HG02588 (cell line): ENCODE measurements around the gene RUNDC1.
"Not testable (repeated sequence)": the region's sequence is repeated elsewhere in the genome, so short reads cannot be mapped to it uniquely, and the experiment has no call there.

ENCODE experiments used
- ATAC-seq: cut with Tn5 transposase; IDR thresholded peaks from one replicate; pipeline ENCODE4 v1.9.1; 2021; ENCODE audit warnings: mild to moderate bottlenecking, moderate library complexity; ENCODE audit not compliant: unreplicated experiment

The RUNDC1 gene

DNA sequence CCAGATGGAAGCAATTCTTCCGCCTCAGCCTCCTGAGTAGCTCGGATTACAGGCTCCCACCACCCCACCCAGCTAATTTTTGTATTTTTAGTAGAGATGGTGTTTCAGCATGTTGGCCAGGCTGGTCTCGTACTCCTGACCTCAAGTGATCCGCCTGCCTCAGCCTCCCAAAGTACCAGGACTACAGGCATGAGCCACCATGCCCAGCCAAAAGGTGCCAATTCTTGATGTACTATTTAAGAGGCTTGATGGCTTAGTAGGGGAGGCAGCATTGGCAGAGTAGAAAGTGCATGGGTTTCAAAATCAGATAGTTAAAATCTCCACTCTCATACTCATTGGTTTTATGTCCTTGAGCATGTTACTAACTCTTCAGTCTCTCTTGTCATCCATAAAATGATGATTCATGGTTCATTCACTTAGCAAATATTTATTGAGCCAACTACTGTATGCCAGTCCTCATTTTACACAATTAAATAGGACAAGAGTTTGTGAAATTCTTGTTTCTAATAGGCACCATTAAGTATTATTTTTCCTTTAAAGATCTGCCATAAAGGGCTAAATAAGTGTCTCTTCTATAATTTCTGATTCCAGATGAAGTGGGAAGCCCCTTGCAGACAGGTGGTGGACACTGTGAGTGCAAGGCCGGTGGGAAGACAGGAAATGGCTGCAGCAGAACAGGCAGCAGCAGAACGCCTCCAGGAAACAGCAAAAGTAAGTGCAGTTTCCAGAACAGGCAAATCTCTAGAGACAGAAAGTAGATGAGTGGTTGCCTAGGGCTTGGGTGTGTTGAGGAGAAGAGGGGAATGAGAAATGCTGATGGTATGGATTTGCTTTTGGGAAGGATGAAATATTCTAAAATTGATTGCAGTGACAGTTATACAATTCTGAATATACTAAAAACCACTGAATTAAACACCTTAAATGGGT, 9.6 kb downstream of the RUNDC1 start:
- no peak for ATAC-seq

DNA sequence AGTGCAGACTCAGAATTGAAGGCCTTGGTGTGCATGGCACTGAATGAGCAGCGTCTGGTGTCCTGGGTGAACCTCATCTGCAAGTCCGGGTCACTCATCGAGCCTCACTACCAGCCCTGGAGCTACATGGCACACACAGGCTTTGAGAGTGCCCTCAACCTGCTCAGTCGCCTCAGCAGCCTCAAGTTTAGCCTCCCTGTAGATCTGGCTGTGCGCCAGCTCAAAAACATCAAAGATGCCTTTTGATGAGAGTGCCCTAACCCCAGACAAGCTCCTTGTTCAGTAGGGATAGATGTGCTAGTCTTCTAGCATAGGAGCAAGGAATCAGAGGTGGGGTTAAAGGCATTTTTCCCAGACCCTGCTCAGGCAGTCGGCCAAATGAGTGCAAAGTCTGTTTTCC, 11.1 kb downstream of the RUNDC1 start:
- ATAC-seq, result no peak

DNA sequence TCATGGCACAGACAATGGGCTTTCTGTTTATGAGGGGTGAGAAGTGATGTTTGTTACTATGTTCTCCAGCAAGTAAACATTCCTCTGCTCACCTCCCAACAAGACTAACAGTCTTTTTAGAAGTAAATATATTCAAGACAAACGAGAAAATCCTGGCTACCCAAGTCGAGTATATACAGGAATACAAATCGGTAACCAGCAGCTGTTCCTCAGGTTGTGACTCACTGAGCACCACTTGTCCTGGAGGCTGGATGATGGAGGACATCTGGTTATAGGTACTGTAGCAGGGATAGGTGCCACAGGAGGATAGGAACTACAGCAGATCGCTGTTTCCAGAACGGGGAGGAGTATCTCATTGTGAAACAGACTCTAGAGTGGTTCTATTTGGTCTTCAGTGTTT, 12.5 kb downstream of the RUNDC1 start:
- no peak for ATAC-seq

DNA sequence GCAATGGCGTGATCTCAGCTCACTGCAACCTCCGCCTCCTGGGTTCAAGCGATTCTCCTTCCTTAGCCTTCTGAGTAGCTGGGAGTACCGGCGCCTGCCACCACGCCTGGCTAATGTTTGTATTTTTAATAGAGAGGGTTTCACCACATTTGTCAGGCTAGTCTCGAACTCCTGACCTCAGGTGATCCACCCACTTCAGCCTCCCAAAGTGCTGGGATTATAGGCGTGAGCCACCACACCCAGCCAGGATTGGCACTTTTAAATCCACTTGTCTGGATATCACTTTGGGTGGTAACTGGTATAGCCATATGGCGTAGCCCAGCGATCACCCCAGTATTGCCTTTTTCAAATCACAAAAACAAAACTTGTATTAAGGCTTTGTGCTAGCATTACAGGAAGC, 13.5 kb downstream of the RUNDC1 start:
- ATAC-seq, result not testable (repeated sequence)

DNA sequence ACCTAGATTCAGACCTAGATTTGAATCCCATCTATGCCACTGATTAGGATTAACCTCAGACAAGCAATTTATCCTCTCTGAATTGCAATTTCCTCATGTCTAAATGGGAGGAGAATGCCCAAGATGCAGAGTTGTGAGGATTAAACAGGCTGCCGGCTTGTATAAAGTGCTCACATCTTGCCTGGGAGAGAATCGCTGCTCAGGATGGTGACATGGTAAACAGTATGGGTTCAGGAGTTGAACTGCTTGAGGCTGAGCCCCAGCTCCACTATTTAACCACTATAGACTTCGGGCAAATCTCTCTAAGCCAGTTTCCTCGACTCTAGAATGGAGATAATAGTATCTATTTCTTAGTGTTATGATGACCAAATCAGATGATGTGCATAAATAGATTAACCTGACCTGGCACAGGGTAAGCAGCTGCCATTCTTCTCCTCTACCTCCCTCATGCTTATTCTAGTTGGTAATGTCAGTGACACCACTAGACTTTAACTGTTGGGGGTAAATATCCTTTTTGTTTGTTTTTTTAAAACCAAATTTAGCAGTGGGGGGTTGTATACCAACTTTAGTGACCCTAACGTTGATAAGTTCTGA, 17.1 kb downstream of the RUNDC1 start:
- no peak for ATAC-seq

DNA sequence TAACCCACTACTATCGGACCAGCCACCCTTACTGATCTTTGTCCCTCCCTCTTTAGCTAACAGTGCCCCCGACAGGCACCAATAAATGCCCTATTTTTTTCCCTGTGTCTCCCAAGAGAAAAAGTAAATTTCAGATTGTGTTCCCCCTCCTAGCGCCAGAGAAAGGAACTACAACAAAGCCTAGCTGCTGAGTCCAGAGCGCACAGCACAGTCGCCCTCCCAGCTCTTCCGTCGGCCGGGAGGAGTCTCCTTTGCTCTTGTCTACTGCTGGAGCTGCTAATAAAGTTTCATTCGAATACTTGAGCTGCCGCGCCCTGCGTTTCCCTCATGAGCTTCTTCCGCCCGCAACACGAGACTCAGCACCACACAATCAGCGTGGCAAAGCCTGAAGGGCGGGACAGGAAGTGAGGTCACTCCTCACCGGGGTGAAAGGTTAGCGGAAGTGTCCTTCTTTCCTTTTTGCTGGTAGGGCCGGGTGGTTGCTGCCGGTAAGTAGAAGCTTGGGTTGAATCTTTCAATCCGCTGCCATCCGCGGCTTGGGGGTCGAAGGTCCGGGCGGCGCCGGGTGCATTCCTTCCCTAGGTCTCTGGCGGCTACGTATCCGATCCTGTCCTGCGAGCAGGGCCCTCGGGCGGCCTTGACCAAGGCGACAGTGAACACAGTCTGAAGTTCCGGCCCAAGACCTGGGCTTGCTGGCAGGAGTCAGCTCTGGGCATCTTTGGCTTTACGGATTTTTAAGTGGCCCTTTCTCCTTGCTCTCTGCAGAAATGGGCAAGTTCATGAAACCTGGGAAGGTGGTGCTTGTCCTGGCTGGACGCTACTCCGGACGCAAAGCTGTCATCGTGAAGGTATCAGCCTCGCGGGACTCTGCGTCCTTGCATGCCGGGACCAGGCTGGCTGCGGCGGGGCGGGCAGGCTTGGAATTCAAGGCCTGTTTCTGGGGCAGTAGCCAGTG, 17.9 kb downstream of the RUNDC1 start, which contains the start of gene RPL27:
Gene RPL27 (plus strand): TSS at position 436 of the 955 bp plus-strand sequence. CDS start 332 bp downstream, at position 768.
- peak; percentile 91 for ATAC-seq

DNA sequence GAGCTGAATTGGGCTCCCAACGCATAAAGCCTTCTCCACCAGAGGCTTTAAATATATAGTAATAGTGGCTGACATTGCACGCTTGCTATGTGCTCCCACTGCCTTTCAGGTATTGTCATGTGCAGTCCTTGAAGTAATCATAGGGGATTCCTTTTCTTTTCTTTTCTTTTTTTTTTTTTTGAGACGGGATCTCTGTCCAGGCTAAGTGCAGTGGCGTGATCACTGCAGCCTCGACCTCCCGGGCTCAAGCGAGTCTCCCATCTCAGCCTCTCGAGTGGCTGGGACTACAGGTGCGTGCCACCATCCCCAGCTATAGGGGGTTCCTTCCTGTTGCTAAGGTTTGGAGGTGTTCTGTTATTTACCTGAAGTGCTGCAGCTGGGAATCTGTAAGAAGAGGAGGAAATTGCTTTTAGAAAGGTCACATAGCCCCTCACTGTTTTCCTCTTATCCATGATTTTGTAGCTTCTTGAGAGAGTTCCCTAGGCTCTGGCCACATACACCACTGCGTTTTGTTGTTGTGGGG, 18.7 kb downstream of the RUNDC1 start:
- ATAC-seq, result no peak

DNA sequence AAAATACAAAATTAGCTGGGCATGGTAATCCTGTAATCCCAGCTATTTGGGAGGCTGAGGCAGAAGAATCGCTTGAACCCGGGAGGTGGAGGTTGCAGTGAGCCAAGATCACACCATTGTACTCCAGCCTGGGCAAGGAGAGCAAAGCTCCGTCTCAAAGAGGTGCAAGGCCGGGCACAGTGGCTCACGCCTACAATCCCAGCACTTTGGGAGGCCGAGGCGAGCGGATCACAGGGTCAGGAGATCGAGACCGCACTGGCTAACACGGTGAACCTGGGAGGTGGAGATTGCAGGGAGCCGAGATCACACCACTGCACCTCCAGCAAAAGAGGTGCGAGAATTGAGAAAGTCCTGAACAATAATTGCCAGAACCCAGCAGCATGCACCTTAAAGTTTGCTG, 20.5 kb downstream of the RUNDC1 start:
- ATAC-seq, result not testable (repeated sequence)

DNA sequence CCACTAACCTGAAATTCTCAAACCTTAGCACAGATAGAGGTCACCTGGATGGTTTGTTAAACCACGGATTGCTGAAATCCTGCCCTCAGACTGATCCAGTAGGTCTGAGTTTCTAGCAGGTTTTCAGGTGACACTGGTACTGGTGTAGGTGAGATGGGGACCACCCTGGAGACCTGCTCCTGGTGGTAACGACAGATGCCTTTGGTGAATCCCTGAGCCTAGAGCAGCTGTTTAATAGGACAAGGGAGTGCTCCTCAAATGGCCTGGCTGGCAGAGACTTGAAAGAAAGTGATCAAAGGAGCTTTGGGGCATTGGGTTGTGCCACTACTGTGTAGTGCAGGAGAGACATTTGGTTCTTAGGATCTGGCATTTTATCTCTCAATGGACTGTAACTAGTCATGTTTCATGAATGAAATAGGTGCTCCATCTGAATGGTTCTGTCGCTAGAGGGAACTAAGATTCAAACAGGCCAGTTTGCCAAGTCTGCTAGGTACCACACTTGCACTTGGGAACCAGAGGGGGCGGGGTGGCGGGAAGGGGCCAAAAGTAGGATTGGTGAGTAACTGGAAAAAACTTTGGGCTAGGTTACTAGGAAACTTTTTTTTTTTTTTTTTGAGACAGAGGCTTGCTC, 23.3 kb downstream of the RUNDC1 start:
- ATAC-seq, result no peak

DNA sequence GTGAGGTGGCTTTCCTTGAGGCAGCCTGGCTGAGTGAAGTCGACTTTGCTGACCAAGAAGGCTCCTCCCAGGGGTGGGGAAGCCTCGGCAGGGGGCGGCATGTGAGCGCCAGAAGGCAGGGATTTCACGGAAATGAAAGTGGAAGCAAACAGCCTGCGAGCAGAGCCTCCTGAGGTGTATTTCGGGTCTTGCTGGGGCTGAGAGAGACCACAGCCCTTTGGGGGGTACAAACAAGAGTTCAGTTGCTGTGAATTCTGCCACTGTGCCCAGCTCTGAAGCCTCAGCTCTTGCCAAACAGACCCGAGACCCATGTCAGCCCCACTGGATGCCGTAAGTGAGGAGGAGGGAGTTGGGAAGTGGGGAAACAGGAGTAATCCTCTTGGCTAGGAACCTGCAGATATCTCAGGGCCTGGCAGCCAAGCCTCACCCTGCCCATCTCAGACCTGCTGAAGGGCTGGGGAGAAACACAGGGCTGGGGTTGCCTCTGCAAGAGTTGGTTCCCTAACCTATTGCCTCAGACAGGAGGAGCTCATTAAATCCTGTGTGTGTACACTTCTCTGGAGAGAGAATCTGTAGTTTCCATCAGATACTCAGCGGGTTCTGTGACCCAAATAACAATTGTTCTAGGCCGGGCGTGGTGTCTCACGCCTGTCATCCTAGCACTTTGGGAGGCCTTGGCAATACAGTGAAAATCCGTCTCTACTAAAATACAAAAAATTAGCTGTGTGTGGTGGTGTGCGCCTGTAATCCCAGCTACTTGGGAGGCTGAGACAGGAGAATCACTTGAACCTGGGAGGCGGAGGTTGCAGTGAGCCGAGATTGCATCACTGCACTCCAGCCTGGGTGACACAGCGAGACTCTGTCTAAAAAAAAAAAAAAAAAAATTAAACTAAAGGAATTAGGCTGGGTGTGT, 26.5 kb downstream of the RUNDC1 start, which contains the start of gene IFI35:
Gene IFI35 (plus strand): TSS at position 146 of the 913 bp plus-strand sequence. CDS start 164 bp downstream, at position 310.
- ATAC-seq, result peak; percentile 76

DNA sequence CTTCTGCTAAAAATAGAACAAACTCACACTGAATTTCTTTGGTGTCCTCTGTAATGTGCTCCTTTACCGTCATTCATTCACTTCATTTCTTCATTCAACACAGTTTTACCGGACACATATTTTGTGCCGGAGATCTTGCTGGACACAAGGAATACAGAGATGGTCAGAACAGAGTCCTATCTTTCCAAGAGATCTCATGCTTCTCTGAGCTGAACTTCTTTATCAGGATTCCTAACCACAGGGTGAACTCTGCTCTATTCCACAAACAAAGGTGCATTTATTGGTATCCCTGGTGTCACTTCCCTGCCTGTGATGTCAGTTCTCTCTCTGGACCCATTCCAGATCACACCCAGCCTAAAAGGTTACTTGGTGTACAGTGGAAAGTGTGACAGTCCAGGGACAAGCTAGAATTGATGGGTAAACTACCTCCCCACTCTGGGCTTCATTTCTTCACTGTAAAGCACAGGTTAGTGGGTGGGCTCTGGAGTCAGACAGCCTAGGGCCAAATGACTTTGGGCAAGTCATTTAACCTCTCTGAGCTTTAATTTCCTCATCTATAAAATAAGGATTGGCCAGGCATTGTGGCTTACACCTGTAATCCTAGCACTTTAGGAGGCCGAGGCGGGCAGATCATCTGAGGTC, 30.4 kb downstream of the RUNDC1 start:
- ATAC-seq, result no peak

DNA sequence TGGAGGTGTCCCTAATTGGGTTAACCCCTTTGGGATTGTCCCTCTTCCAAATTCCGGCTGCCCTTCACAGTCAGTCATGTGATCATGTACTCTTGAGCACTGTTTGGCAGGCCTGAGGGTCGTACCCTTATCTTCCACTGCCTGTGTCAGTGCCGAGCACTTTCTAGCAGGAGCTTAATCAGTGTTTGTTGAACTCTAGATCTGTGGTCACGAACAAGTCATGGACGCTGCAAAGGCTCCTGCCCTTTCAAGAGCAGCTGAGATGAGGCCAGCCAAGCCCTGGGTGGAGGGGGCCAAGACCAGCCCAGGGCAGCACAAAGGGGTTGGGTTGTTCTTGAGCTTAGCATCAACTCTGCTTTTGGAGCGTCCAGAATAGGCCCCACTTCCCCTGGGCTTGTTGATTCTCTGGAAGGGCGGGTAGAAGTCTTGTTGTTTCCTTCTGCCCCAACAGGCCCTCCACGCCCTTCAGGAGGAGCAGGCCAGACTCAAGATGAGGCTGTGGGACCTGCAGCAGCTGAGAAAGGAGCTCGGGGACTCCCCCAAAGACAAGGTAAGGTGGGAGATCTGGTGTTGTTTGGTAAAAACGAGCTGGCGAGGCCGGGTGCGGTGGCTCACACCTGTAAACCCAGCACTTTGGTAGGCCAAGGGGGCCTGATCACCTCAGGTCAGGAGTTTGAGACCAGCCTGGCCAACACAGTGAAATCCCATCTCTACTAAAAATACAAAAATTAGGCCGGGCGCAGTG, 31.5 kb downstream of the RUNDC1 start:
- ATAC-seq, result no peak

DNA sequence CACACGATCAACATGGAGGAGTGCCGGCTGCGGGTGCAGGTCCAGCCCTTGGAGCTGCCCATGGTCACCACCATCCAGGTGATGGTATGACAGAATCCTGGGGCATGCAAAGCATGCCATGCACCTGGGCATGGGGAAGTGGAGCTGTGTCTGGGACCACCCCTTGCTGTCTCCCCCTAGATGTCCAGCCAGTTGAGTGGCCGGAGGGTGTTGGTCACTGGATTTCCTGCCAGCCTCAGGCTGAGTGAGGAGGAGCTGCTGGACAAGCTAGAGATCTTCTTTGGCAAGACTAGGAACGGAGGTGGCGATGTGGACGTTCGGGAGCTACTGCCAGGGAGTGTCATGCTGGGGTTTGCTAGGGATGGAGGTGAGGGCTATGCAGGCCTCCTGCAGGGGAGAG, 32.9 kb downstream of the RUNDC1 start:
- ATAC-seq, result no peak

DNA sequence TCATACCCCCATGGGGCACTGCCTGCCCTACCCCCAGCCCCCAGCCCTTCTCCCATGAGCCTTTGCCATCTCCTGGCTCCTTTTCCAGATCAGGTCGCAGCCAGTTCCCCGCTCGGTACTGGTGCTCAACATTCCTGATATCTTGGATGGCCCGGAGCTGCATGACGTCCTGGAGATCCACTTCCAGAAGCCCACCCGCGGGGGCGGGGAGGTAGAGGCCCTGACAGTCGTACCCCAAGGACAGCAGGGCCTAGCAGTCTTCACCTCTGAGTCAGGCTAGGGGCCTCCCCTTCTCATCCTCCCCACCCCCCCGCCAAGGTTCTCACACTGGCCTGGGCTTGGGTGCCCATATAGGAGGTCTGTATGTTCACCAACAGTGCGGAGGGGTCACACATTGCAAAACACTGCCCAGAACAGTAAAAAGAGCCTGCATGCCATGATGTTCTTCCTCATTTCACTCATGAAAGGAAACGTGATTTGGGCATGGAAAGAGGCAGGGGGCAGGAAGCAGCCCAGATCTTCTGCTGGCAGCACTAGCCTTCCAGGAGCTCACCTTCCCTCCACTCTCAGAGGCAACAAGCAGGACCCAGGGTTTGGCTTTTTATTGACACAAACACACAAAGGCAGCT, 33.8 kb downstream of the RUNDC1 start:
- no peak for ATAC-seq

DNA sequence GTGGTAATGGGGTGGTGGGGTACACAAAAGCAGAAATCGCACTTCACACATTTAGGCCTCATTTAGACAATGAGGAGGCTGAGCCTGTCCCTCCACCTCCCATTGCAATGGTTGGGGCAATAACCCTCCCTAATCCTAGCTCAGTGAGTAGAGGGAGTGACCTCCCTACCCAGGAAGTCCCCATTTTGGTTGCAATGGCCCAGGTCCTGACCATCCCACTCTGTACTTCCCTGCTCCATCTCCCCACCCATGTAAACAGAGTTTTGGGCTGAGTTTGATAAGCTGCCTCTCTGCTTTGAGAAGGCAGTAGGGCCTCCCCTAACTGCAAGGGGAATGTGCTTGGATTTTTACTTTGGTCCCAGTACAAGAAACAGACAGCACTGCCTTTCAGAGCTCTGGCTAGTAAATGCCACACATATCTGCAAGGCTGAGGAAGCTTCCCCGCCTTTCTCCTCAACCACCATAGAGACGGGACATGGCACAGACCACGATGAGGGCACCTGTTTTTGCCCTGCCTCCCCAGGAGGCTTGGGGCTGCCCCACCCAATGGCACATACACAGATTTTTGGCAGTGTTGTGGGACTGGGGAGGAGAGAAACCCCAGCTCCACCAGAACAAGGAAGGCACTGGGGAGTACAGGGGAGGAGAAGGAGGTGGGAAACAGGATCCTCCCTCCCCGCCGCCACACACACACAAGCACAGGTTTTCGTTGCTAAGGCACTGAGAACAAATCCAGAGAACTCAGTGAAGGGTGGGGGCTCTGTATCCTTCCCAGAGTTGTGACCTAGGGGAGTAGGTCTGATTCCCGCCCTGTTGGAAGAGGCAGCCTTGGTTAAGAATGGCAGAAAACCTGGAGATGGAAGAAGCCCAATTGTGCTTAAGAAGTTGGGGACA, 34.5 kb downstream of the RUNDC1 start:
- ATAC-seq, result no peak

DNA sequence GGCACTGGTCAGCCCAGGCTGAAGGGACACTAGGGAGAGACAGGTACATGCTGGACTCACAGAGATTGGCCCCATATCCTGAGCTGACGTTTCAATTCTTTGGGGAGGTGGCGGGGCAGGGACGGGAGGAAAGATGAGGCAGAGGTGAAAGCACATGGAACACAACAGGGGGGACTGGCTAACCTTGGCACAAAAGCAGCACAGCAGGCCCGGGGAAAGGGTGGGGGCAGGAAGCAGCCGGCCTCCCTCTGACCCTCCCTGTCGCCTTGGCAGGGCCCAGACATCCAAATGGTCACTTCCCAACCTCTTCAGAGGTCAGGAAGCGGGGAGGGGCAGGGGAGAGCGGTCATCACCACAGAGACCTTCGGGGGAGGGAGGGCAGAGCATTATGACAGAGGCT, 35.2 kb downstream of the RUNDC1 start:
- ATAC-seq, result no peak

DNA sequence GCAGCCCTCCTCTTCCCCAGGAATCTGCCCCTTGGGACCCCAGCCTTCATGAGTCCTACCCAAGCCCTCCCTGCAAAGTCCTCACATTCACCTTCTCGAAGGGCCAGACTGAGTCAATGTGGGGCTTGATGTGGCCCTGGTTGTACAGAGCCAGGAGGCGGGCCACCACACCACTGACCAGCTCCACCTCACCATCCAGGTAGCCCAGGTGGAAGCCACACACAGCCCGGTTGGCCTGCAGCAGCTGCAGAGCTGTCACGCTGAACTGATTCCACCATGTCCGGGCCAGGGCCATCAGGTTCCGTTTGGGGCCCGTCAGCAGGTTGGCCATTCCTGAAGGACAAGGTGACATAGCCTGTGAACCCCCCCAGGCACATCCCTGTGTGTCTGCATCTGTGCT, 35.9 kb downstream of the RUNDC1 start:
- ATAC-seq, result no peak
